PFSK-1 (cell line): ENCODE measurements around the gene INA.
"Not testable (repeated sequence)": the region's sequence is repeated elsewhere in the genome, so short reads cannot be mapped to it uniquely, and the experiment has no call there.

Experiments
- FOXP2 ChIP-seq: optimal IDR thresholded peaks from 2 replicates; pipeline ENCODE3; 2011; ENCODE audit warnings: borderline replicate concordance, control low read depth, inconsistent platforms; ENCODE audit not compliant: insufficient read depth; ENCODE audit errors: extremely low read length, extremely low read depth
- POLR2AphosphoS5 ChIP-seq: IDR thresholded peaks from 2 replicates; pipeline ENCODE4 v1.6.1; 2012; ENCODE audit warnings: low read depth, mild to moderate bottlenecking, control low read depth, low read length, moderate library complexity
- SIN3A ChIP-seq: IDR thresholded peaks from 2 replicates; pipeline ENCODE4 v1.6.1; 2012; ENCODE audit warnings: mild to moderate bottlenecking, low read length, moderate library complexity, borderline replicate concordance; ENCODE audit not compliant: insufficient read depth
- TAF1 ChIP-seq: IDR thresholded peaks from 2 replicates; pipeline ENCODE4 v1.6.1; 2012; ENCODE audit warnings: low read length, control low read depth, borderline replicate concordance; ENCODE audit not compliant: insufficient read depth
- TF ChIP-seq, protein P1 (sequence below), 2 experiments: IDR thresholded peaks; 2 replicates each; pipeline versions ENCODE4 v1.6.1 to v1.8.0; 2011 to 2012; ENCODE audit warnings: low read depth in 2 of 2, low read length in 2 of 2, control low read depth in 1 of 2, inconsistent platforms in 1 of 2, mild to moderate bottlenecking in 1 of 2, moderate library complexity in 1 of 2; ENCODE audit not compliant: insufficient read depth in 1 of 2

The INA gene

DNA sequence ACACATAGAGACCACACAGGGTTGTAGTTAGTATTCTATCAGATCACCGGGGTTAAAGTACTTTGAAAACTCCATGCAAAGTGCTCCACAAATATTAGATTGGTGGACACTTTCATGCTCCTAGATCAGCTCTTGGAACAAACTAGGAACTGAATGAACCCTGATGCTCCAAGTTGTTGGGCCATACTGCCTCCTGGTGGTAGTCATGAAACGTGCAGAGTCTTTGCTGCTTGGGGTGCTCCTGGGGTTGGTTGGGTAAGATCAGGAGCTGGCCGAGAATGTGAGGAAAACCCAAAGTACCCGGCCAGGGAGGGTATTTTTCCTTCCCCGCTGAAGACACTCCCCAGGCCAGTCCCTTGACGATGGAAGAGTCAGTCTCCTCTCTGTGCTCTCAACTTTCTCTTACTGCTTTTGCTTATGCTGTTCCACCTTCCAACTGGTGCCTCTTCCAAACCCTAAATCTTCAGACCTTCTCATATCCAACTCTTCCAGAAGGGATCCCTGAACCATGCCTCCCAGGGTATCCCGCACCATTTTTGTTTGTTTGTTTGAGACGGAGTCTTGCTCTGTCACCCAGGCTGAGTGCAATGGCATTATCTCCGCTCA lies 32.2 kb upstream of the INA start:
- TF ChIP-seq SIN3A (no peak), POLR2AphosphoS5 (no peak), TAF1 (no peak), FOXP2 (no peak)
- TF ChIP-seq, protein P1, sequence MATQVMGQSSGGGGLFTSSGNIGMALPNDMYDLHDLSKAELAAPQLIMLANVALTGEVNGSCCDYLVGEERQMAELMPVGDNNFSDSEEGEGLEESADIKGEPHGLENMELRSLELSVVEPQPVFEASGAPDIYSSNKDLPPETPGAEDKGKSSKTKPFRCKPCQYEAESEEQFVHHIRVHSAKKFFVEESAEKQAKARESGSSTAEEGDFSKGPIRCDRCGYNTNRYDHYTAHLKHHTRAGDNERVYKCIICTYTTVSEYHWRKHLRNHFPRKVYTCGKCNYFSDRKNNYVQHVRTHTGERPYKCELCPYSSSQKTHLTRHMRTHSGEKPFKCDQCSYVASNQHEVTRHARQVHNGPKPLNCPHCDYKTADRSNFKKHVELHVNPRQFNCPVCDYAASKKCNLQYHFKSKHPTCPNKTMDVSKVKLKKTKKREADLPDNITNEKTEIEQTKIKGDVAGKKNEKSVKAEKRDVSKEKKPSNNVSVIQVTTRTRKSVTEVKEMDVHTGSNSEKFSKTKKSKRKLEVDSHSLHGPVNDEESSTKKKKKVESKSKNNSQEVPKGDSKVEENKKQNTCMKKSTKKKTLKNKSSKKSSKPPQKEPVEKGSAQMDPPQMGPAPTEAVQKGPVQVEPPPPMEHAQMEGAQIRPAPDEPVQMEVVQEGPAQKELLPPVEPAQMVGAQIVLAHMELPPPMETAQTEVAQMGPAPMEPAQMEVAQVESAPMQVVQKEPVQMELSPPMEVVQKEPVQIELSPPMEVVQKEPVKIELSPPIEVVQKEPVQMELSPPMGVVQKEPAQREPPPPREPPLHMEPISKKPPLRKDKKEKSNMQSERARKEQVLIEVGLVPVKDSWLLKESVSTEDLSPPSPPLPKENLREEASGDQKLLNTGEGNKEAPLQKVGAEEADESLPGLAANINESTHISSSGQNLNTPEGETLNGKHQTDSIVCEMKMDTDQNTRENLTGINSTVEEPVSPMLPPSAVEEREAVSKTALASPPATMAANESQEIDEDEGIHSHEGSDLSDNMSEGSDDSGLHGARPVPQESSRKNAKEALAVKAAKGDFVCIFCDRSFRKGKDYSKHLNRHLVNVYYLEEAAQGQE (IDR thresholded peaks at IDR 0.05; ENCODE audit: insufficient read depth in 1 of 2, low read depth in 2 of 2, low read length in 2 of 2): no peak

DNA sequence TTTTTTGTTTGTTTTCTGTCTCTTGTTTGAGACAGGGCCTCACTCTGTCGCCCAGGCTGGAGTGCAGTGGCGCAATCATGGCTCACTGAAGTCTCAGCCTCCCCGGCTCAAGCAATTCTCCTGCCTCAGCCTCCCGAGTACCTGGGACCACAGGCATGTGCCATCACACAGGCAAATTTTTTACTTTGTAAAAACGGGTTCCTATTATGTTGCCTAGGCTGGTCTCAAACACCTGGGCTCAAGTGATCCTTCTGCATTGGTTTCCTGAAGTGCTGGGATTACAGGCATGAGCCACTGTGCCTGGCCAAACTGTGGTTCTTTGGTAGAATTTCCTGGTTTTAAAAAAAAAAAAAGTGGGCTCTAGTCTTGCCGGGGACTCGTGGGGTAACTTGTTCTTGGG lies 31.4 kb upstream of the INA start, which contains the start of gene RPEL1:
TSS of gene RPEL1 (plus strand) at position 301 of the 400 bp plus-strand sequence. CDS start 110 bp downstream, outside the sequence.
- TF ChIP-seq SIN3A, FOXP2: not testable (repeated sequence)
- TF ChIP-seq, protein P1 (IDR thresholded peaks at IDR 0.05; ENCODE audit: insufficient read depth in 1 of 2, low read depth in 2 of 2, low read length in 2 of 2): not testable (repeated sequence)

DNA sequence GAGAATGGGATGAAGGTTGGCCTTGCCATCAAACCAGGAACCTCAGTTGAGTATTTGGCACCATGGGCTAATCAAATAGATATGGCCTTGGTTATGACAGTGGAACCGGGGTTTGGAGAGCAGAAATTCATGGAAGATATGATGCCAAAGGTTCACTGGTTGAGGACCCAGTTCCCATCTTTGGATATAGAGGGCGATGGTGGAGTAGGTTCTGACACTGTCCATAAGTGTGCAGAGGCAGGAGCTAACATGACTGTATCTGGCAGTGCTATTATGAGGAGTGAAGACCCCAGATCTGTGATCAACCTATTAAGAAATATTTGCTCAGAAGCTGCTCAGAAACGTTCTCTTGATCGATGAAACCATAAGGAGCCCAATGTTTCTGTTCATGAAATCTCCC lies 30.6 kb upstream of the INA start:
- TF ChIP-seq FOXP2 (no peak), TAF1 (no peak), POLR2AphosphoS5 (no peak), SIN3A (no peak)
- TF ChIP-seq, protein P1 (IDR thresholded peaks at IDR 0.05; ENCODE audit: insufficient read depth in 1 of 2, low read depth in 2 of 2, low read length in 2 of 2): no peak

DNA sequence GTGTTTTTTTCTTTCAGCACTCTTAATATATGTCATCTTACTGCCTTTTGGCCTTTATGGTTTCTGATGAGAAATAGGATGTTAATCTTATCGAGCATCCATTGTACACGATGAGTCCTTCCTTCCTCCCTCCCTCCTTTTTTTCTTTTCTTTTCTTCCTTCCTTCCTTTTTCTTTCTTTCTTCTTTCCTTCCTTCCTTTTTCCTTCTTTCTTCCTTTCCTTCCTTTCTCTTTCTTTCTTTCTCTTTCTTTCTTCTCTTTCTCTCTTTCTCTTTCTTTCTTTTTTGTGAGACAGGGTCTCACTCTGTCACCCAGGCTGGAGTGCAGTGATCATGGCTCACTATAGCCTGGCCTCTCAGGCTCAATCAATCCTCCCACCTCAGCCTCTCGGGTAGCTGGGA lies 22.8 kb upstream of the INA start:
- TF ChIP-seq, protein P1 (IDR thresholded peaks at IDR 0.05; ENCODE audit: insufficient read depth in 1 of 2, low read depth in 2 of 2, low read length in 2 of 2): no peak
- TF ChIP-seq TAF1 (no peak), FOXP2 (no peak), POLR2AphosphoS5 (no peak), SIN3A (no peak)
